Measurements from ENCODE around the gene UVRAG.
"Not testable (repeated sequence)": the region's sequence is repeated elsewhere in the genome, so short reads cannot be mapped to it uniquely, and the experiment has no call there.

Gene UVRAG

GRCh38 chr11:75850787-75851186 lies 35.8 kb downstream of the UVRAG start:
- peak; percentile 21 for DNase-seq

DNA sequence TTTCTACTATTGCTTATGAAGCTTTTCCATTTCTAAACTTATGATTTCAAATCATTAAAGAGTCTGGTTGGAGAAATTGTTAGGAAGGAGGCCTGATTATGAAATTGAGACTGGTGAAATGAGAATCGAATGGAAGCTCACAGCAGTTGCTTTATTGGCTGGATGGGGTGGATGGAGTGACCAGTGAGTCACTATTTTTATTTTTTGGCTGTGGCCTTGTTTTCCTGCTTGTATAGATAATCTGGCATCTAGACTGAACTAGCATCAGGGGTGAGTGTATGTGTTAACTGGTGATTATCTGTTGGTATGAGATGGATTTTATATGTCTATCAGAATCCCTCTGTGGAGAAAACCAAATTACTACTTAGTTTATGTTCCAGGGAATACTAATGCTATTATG lies 36.2 kb downstream of the UVRAG start:
- no peak for DNase-seq

- no peak for DNase-seq
These were observed 37.5 kb downstream of the UVRAG start for GRCh38 chr11:75852406-75853017.

DNA sequence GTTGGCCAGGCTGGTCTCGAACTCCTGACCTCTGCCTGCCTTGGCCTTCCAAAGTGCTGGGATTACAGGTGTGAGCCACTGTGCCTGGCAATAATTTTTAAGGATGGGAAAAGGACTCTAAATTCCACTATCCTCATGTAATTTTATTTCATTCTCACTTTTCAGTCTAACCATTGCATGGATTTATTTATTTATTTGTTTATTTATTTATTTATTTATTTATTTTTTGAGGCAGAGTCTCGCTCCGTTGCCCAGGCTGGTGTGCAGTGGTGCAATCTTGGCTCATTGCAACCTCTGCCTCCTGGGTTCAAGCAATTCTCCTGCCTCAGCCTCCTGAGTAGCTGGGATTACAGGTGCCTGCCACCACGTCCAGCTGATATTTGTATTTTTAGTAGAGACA lies 38.6 kb downstream of the UVRAG start:
- DNase-seq: not testable (repeated sequence)

DNA sequence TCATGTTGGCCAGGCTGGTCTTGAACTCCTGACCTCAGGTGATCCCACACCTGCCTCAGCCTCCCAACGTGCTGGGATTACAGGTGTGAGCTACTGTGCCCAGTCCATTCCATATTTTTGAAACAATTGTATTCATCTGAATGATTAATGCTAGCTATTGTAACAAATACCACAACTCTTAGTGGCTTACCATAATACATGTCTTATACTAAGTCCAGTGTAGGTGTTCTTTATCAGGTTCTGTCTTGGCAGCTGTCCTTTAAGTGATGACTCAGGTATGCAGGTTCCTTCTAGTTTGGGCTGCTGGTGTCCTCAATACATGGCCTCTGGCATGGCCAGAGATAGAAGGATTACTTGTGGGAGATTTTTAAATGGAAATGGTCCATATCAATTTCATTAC lies 39.0 kb downstream of the UVRAG start:
- DNase-seq: no peak

DNA sequence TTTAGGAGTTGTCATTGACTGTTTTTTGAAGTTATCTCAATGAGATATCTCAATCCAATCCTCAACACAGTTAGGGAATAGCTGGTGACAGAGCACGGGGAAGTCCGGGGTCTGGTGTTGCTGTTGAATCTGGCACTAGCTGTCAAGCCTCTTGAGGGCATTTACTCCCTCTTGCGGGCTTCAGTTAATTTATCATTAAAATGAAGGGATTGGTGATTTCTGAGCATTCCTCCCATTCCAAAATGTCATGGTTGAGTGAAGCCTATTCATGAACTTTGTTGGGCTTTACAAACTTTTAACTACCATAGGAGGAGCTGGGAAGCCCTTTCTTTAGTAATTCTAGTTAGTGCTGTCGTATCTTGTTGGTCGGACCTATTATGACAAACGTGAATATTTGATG lies 40.2 kb downstream of the UVRAG start:
- DNase-seq: no peak

DNA sequence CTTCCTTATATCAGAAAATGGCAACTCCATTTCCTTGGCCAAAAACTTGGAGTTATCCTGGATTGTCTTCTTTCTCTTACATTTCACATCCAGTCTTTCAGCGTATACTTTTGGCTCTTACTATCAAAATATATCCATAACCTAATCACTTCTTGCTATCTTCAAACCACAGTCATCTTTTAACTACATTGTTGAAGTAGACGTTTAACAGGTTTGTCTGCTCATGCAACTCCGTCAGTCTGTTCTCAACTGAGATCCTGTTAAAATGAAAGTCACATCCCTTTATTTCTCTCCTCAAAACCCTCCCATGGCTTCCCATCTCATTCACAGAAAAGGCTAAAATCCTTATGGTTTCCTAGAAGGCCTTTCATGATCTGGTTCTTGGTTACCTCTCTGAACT lies 41.9 kb downstream of the UVRAG start:
- no peak for DNase-seq

DNA sequence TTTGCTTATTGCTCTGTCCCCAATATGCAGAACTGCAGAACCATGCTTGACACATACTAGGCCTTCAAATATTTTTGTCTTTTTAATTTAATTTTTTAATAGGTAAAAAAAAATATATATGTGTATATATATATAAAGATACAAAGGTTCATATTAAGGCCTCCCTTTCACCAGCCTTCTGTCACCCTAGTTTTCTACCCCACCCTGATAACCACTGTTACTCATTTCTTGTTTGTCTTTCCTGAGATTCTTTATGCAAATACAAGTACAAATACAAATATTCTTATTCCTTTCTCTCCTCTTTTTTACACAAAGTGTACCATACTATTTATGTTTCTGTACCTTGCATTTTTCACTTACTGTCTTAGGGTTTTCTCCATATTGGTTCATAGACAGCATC lies 43.0 kb downstream of the UVRAG start:
- DNase-seq: no peak

DNA sequence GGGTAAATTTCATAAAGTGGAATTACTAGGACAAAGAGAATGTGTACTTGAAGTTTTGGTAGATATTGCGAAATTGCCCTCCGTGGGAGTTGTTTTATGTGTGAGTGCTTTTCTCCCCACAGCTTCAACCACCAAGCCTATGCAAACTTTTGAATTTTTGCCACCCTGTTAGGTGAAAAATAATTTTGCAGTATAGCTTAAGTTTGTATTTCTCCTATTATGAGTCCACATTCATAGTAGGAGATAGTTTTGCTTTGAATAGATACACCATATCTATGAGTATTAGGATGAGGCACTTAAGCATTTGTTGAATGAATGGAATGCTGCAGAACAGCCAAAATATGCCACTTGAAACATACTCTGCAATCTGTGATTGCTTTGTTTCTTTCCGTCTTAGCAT lies 43.6 kb downstream of the UVRAG start:
- peak; percentile 47 for DNase-seq

DNA sequence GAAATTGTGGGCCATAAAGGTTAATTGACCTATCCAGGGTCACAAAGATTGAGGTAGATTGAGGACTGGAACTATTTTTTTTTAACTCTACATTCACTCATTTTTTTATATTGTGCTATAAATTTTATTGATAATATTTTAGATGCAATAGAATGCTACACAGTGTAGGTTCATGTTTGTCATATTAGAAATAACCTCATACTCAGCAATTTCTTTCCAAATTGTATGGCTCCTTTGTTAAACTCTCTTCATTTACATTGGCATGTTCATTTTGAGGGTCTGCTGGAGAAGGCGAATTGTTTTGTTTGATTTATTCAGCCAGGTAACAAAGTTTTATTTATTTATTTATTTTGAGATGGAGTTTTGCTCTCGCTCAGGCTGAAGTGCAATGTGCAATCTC lies 44.6 kb downstream of the UVRAG start:
- DNase-seq: no peak

DNA sequence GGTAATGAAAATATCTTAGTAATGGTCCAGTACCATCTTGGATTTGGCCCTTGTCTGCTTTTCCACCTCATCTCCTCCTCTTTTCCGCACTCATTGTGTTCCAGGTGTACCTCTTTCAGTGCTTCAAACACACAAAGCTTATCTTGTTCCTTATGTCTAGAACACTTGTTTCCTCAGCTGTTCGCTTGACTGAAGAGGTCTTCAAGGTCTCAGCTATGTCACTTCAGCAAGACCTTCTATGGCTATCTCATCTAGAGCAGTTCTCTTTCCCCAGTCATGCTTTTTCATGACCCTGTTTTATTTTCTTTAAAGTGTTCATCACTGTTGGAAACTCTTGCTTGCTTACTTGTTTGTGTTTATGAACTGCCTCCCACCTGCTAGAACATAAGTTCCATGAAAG lies 47.4 kb downstream of the UVRAG start:
- no peak for DNase-seq

- DNase-seq: peak; percentile 39
These were observed 52.9 kb downstream of the UVRAG start for GRCh38 chr11:75867778-75868374.

DNA sequence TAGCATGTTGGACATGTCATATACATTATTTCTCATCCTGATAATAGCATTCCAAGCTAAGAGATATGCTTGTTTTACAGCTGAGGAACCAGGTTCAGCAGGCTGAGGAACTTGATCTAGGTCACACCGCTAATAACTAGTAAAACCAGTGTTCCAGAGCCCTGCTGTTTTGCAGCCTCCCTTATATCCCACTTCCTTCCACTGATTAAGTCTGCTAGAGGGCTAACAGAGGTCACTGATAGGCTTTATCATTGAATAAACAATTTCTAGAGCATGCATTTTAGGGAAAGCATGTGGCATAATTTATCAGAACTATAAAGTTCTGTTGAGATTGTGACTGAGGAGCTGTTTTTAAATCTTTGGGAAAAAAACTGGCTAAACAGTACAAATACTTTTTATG lies 54.0 kb downstream of the UVRAG start:
- peak; percentile 39 for DNase-seq

DNA sequence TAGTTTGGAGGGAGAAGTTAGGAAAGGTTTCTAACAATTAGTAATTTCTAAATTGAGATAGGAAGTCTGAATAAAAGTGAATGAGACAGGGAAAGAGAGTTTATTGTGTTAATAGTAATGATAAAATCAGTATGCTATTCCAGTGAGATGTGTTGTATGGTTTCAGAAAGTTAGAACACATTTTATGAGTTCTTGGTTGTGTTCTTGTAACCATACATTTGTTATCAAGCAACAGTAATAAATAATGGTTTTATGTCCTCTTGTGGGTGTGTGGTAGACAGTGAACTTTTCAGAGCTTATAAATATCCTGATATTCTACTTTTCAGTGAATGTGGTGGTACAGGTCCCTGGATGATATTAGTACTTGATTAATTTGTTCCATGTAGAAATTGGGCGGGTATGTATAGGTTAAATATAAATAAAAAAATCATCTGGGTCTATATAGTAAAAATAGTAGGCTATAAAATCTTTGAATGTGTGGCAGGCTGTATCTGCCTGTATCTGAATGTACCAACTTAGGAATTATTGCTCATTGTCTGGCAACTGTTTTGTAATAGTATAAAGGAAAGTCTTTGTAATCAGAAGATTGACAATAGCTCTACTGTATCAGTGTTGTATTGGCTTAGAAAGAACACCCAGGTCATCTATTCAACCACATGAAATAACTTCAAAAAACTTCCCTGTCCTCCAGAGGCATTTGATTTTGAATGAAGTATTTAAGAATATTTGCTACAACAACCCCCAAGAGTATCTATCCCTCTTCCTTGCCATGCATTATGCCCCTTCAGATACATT lies 54.8 kb downstream of the UVRAG start:
- no peak for DNase-seq

- DNase-seq: no peak
These were observed 57.9 kb downstream of the UVRAG start for GRCh38 chr11:75872887-75873416.

GRCh38 chr11:75873417-75874221 lies 58.6 kb downstream of the UVRAG start:
- DNase-seq: peak; percentile 94

- no peak for DNase-seq
These were observed 59.8 kb downstream of the UVRAG start for GRCh38 chr11:75874684-75875341.

DNA sequence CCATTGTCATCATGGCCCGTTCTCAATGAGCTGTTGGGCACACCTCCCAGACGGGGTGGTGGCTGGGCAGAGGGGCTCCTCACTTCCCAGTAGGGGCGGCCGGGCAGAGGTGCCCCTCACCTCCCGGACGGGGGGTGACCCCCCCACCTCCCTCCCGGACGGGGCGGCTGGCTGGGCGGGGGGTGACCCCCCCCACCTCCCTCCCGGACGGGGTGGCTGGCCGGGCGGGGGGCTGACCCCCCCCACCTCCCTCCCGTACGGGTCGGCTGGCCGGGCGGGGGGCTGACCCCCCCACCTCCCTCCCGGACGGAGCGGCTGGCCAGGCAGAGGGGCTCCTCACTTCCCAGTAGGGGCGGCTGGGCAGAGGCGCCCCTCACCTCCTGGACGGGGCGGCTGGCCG lies 62.3 kb downstream of the UVRAG start:
- not testable (repeated sequence) for DNase-seq

GRCh38 chr11:75877931-75878330 lies 62.9 kb downstream of the UVRAG start:
- not testable (repeated sequence) for DNase-seq

GRCh38 chr11:75878933-75879332 lies 63.9 kb downstream of the UVRAG start:
- DNase-seq: no peak

- no peak for DNase-seq
These were observed 64.7 kb downstream of the UVRAG start for GRCh38 chr11:75879737-75880136.

DNA sequence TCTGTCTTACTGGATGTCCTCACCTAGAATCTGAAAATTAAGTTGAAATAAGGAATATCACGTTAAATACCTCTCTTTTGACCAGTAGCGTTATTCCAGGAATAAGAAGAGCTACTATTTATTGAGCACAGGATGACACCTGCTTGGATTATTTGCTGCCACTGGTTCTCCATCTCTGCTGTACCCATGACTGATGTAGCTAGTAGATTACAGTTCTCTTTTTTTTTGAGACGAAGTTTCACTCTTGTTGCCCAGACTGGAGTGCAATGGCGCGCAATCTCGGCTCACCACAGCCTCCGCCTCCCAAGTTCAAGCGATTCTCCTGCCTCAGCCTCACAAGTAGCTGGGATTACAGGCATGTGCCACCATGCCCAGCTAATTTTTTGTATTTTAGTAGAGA lies 65.3 kb downstream of the UVRAG start:
- DNase-seq: peak; percentile 82

DNA sequence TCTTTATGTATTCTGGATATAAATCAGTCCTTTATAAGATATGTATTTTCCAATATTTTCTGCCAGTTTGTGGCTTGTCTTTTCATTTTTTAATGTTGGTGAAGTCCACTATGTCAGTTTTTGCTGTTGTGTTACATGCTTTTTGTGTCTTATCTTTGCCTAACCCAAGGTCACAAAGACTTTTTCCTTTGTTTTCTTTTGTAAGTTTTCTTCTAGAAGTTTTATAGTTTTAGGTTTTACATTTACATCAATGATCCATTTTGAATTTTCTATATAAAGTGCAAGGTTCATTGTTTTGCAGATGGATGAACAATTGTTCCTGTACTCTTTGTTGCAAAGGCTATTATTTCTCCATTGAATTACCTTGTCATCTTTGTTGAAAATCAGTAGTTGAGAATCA lies 69.3 kb downstream of the UVRAG start:
- DNase-seq: no peak
